HG03025 (cell line): ENCODE results near the gene HMX1.

ENCODE experiments used
- ATAC-seq: cut with Tn5 transposase; IDR thresholded peaks from one replicate; pipeline ENCODE4 v1.9.1; 2021; ENCODE audit warnings: mild to moderate bottlenecking, moderate library complexity; ENCODE audit not compliant: unreplicated experiment, low FRiP score

The HMX1 gene

DNA sequence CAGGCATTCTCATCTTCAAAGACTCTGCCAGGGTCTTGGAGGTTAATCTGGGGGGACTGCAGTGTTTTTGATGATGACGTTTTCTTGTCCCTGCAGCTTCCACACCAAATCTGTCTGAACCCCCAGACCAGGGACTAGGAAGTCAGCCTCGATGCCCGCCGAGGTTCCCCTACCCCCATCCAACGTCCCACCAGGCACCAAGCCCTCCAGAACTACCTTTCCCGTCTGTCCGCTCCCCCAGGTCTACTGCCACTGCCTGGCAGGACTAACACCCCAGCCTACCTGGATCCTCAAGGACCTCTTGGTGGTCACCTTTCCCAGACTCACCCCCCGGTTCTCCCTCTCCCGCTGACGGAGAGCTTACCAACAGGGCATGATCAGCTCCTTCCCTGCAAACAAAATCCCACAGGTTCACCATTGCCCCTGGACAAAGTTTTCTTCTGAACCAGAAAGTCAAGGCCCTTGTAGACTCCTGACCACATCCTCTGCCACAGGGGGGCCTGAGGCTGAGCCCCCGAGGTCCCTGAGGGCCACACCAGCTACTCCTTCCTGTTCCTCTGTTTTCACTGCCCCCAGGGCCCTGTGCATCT is 40.9 kb downstream of the HMX1 start:
- no peak for ATAC-seq

GRCh38 chr4:8830056-8830455 is 41.6 kb downstream of the HMX1 start:
- no peak for ATAC-seq

GRCh38 chr4:8829584-8829983 is 42.1 kb downstream of the HMX1 start:
- ATAC-seq = no peak

DNA sequence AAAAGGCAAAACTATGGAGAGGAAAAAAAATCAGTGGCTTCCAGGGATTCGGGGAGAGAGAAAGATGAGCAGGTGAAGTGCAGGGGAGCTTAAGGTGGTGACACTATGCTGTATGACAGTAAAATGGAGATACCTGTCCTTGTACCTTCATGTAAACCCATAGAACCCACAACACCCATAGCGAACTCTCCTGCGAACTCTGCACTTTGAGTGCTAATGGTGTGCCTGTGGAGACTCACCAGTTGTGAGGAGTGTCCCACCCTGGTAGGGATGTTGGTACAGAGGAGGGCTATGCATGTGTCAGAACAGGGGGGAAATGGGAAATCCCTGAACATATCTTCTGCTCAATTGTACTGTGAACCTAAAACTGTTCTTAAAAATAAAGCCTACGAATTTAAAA is 42.8 kb downstream of the HMX1 start:
- no peak for ATAC-seq

- no peak for ATAC-seq
Observed at GRCh38 chr4:8821151-8821950, 50.3 kb downstream of the HMX1 start.

- no peak for ATAC-seq
Observed at GRCh38 chr4:8820178-8821102, 51.2 kb downstream of the HMX1 start.

- no peak for ATAC-seq
Observed at GRCh38 chr4:8819473-8820177, 52.0 kb downstream of the HMX1 start.

DNA sequence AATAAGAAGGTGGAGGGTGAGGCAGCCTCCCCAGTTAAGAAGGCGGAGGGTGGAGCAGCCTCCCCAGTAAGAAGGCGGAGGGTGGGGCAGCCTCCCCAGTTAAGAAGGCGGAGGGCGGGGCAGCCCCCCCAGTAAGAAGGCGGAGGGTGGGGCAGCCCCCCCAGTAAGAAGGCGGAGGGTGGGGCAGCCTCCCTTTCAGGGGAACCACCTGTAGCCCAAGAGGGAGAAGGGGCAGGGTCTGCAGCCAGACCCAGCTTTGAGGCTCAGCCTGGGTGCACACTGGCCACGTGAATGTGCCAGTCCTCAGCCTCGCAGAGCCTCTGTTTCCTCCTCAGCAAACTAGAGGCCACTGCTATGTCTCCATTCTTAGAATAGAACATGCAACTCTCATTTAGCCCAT is 52.6 kb downstream of the HMX1 start:
- no peak for ATAC-seq

- ATAC-seq = no peak
Observed at GRCh38 chr4:8818063-8818881, 53.4 kb downstream of the HMX1 start.

DNA sequence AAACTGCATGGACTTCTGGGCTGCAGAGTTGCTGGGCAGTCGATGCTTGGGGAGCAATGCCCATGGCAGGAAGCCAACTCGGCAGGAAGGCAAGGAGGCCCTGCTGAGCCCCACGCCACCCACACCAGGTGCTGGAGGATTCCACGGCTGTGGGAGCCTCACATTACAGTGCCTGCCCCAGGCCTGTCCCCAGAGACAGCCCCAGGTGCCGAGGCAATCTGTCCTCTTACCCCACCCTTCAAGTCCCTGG is 53.9 kb downstream of the HMX1 start:
- no peak for ATAC-seq

DNA sequence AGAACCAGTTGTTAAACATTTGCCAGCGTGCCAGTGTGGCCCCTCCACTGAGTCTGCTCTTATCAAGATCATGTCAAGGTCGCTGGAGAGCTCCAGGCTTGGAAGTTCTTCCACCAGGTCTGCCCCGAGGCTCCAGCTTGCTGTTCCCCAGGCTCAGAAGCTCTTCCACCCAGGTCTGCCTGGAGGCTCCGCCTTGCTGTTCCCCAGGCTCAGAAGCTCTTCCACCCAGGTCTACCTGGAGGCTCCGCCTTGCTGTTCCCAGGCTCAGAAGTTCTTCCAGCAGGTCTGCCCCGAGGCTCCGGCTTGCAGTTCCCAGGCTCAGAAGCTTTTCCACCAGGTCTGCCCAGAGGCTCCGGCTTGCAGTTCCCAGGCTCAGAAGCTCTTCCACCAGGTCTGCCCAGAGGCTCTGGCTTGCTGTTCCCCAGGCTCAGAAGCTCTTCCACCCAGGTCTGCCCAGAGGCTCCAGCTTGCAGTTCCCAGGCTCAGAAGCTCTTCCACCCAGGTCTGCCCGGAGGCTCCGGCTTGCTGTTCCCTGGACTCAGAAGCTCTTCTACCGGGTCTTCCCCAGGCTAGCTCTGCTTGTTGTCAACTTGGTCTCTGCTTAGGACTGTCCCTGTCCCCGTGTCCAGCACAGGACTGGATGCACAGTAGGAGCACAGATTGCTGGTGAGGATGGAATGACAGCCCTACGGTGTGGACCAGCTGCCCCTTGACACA is 54.4 kb downstream of the HMX1 start:
- ATAC-seq = no peak
